ENCODE results near the gene LHFPL2.
"Not testable (repeated sequence)": the region's sequence is repeated elsewhere in the genome, so short reads cannot be mapped to it uniquely, and the experiment has no call there.

The LHFPL2 gene

GRCh38 chr5:78467140-78467539 lies 181.4 kb downstream of the LHFPL2 start:
- DNase-seq (ENCODE audit: low spot score), result no peak

- DNase-seq (ENCODE audit: low spot score), result no peak
Measured at GRCh38 chr5:78458843-78459242, 189.7 kb downstream of the LHFPL2 start.

GRCh38 chr5:78457507-78457906 lies 191.1 kb downstream of the LHFPL2 start:
- DNase-seq (ENCODE audit: low spot score), result not testable (repeated sequence)

- DNase-seq (ENCODE audit: low spot score), result no peak
Measured at GRCh38 chr5:78449103-78449502, 199.5 kb downstream of the LHFPL2 start.

- no peak for DNase-seq (ENCODE audit: low spot score)
Measured at GRCh38 chr5:78447775-78448424, 200.7 kb downstream of the LHFPL2 start.

Data from CD4-positive, alpha-beta T cell treated with Interleukin-15 for 4 hours (primary cell).